Esophagus muscularis mucosa (tissue), 4 donors: ENCODE measurements around the gene CFAP221. TPM values are rescaled to one million over a fixed set of nuclear protein-coding genes. Genes with fewer than 3 reads are reported as not detected.

Experiments
- DNase-seq: peaks from one replicate; pipeline ENCODE4 v3.0.0-alpha.2; 2017; ENCODE audit errors: extremely low spot score
- H3K27ac ChIP-seq, 4 donors: fragments of 200-600 bp; sonication (generic); replicated peaks in 1 of 4; 1 replicate in 3 of 4; 2 replicates in 1 of 4; pipeline ENCODE4 v1.5.1; 2016 to 2019; ENCODE audit warnings: mild to moderate bottlenecking in 1 of 4
- H3K27me3 ChIP-seq, 4 donors: fragments of 200-600 bp; sonication (generic); one replicate each; pipeline versions ENCODE4 v1.5.1 to v1.6.0; 2016 to 2019
- H3K36me3 ChIP-seq, 4 donors: fragments of 200-600 bp; sonication (generic); one replicate each; pipeline ENCODE4 v1.5.1; 2016 to 2019
- H3K4me1 ChIP-seq, 4 donors: fragments of 200-600 bp; sonication (generic); one replicate each; pipeline ENCODE4 v1.5.1; 2016 to 2019
- H3K4me3 ChIP-seq, 4 donors: fragments of 200-600 bp; sonication (generic); 1 replicate in 2 of 4; 2 replicates in 2 of 4; pipeline ENCODE4 v1.5.1; 2016 to 2019; ENCODE audit warnings: mild to moderate bottlenecking in 4 of 4, moderate library complexity in 1 of 4
- H3K9me3 ChIP-seq, 4 donors: fragments of 200-600 bp; sonication (generic); 1 replicate in 3 of 4; 2 replicates in 1 of 4; pipeline ENCODE4 v1.5.1; 2016 to 2019
- CTCF ChIP-seq, 3 experiments: fragments of 200-600 bp in 2 of 3; fragments of 450-650 bp in 1 of 3; sonication (generic) in 2 of 3; IDR thresholded peaks; one replicate each; pipeline ENCODE4 v1.5.1; 2017 to 2019; ENCODE audit warnings: antibody characterized with exemption in 3 of 3, mild to moderate bottlenecking in 2 of 3, moderate library complexity in 1 of 3
- EP300 ChIP-seq: sonication (generic); formaldehyde crosslinking; IDR thresholded peaks from one replicate; pipeline ENCODE4 v1.6.1; 2017; ENCODE audit warnings: antibody characterized with exemption
- POLR2A ChIP-seq: fragments of 450-650 bp; IDR thresholded peaks from one replicate; pipeline ENCODE4 v1.6.1; 2017; ENCODE audit warnings: antibody characterized with exemption, moderate library complexity, mild to moderate bottlenecking, low read depth
- POLR2AphosphoS5 ChIP-seq, 2 donors: sonication (generic); formaldehyde crosslinking; IDR thresholded peaks; one replicate each; pipeline ENCODE4 v1.6.1; 2017; ENCODE audit warnings: antibody characterized with exemption in 2 of 2
- WGBS: methylation state at CpG from one replicate; pipeline ENCODE4 v1.1.5; 2018; 5-methylcytosine and 5-hydroxymethylcytosine counted together
- intact Hi-C: fragments of 100-400 bp; cut with DNase I; formaldehyde crosslinking; loops from one replicate; pipeline ENCODE4 v1.15.1; 2023
- total RNA-seq, 4 donors: library from RNA; depleted of rRNA; stranded (reverse); fragments of >200 nt; gene quantifications; one replicate each; pipeline versions ENCODE4 v1.1.0 to v1.2.1, GENCODE V29; 2016

Gene CFAP221
- total RNA-seq, 4 donors from 2014 or later = 0.17 to 0.97 (median 0.29) TPM

- intact Hi-C loops = no loop called here
- peaks cover 2 to 20% (median 12%) of the 10 kb centered on the region in 4 donors for H3K4me1 ChIP-seq
- no peak overlapping the region for H3K27ac ChIP-seq
- peaks cover 0 to 18% (median 5%) of the 10 kb centered on the region in 4 donors for H3K27me3 ChIP-seq
- no peak overlapping the region for H3K4me3 ChIP-seq
- TF ChIP-seq EP300 (no peak), POLR2AphosphoS5 (IDR thresholded peaks at IDR 0.05) (no peak), POLR2A (no peak), CTCF (IDR thresholded peaks at IDR 0.05) (no peak)
- H3K9me3 ChIP-seq = no peaks in the 10 kb centered on the region
- peak; percentile 70 for DNase-seq
- no peaks in the 10 kb centered on the region for H3K36me3 ChIP-seq
- WGBS = 95% methylated on average over 8 of the region's 10 CpGs
Measured at GRCh38 chr2:119518401-119519056, 25.7 kb upstream of the CFAP221 start.

- Histone ChIP-seq H3K27me3 (peaks cover 0 to 23% (median 7%) of the 10 kb centered on the region in 4 donors), H3K36me3 (no peaks in the 10 kb centered on the region), H3K9me3 (no peaks in the 10 kb centered on the region), H3K4me3 (no peak overlapping the region), H3K4me1 (peaks cover 4 to 25% (median 17%) of the 10 kb centered on the region in 4 donors), H3K27ac (no peak overlapping the region)
- DNase-seq = peak; percentile 47
- intact Hi-C loops = no loop called here
- TF ChIP-seq EP300 = no peak
- no peak for TF ChIP-seq CTCF (IDR thresholded peaks at IDR 0.05)
- no peak for TF ChIP-seq POLR2A
- no peak for TF ChIP-seq POLR2AphosphoS5 (IDR thresholded peaks at IDR 0.05)
- 100% methylated on average over 10 of the region's 10 CpGs for WGBS
Measured at GRCh38 chr2:119519057-119519408, 25.2 kb upstream of the CFAP221 start.

- H3K9me3 ChIP-seq = no peaks in the 10 kb centered on the region
- no peak for TF ChIP-seq EP300
- no peak for TF ChIP-seq POLR2AphosphoS5 (IDR thresholded peaks at IDR 0.05)
- no peak for TF ChIP-seq CTCF (IDR thresholded peaks at IDR 0.05)
- no peak for TF ChIP-seq POLR2A
- no peak overlapping the region for H3K27ac ChIP-seq
- peak; percentile 79 for DNase-seq
- H3K4me3 ChIP-seq = no peak overlapping the region
- intact Hi-C loops = no loop called here
- peaks cover 4 to 30% (median 21%) of the 10 kb centered on the region in 4 donors for H3K4me1 ChIP-seq
- H3K36me3 ChIP-seq = no peaks in the 10 kb centered on the region
- 90% methylated on average over 3 of the region's 3 CpGs for WGBS
- H3K27me3 ChIP-seq = peaks cover 0 to 37% (median 11%) of the 10 kb centered on the region in 4 donors
Measured at GRCh38 chr2:119520696-119521432, 23.4 kb upstream of the CFAP221 start.

GRCh38 chr2:119521433-119522050 lies 22.7 kb upstream of the CFAP221 start:
- no peak overlapping the region for H3K4me3 ChIP-seq
- H3K9me3 ChIP-seq = no peaks in the 10 kb centered on the region
- intact Hi-C loops = no loop called here
- DNase-seq = peak; percentile 83
- peaks cover 4 to 30% (median 21%) of the 10 kb centered on the region in 4 donors for H3K4me1 ChIP-seq
- 78% methylated on average over 11 of the region's 11 CpGs for WGBS
- H3K27ac ChIP-seq = no peak overlapping the region
- no peaks in the 10 kb centered on the region for H3K36me3 ChIP-seq
- peaks cover 0 to 40% (median 11%) of the 10 kb centered on the region in 4 donors for H3K27me3 ChIP-seq
- TF ChIP-seq EP300 = no peak
- TF ChIP-seq POLR2AphosphoS5 (IDR thresholded peaks at IDR 0.05) = no peak
- no peak for TF ChIP-seq POLR2A
- no peak for TF ChIP-seq CTCF (IDR thresholded peaks at IDR 0.05)
